ENCODE data around the gene AFDN.

AFDN gene

GRCh38 chr6:167796192-167796981 lies 30.3 kb upstream of the AFDN start:
- no peak for DNase-seq

GRCh38 chr6:167797011-167797471 lies 29.7 kb upstream of the AFDN start:
- DNase-seq = no peak

GRCh38 chr6:167797476-167798265 lies 29.0 kb upstream of the AFDN start:
- DNase-seq = no peak

- DNase-seq = no peak
Measured at GRCh38 chr6:167798453-167798852, 28.3 kb upstream of the AFDN start.

GRCh38 chr6:167799033-167799821 lies 27.5 kb upstream of the AFDN start:
- DNase-seq = no peak

GRCh38 chr6:167800549-167800948 lies 26.2 kb upstream of the AFDN start:
- DNase-seq = no peak

- DNase-seq = no peak
Measured at GRCh38 chr6:167801263-167801662, 25.4 kb upstream of the AFDN start.

GRCh38 chr6:167802339-167802738 lies 24.4 kb upstream of the AFDN start:
- DNase-seq = no peak

GRCh38 chr6:167803816-167804215 lies 22.9 kb upstream of the AFDN start:
- DNase-seq = no peak

- DNase-seq = no peak
Measured at GRCh38 chr6:167804281-167805013, 22.3 kb upstream of the AFDN start.

GRCh38 chr6:167805349-167806060 lies 21.2 kb upstream of the AFDN start:
- DNase-seq = no peak

- no peak for DNase-seq
Measured at GRCh38 chr6:167806061-167806700, 20.5 kb upstream of the AFDN start.

- no peak for DNase-seq
Measured at GRCh38 chr6:167807200-167807599, 19.5 kb upstream of the AFDN start.

- peak; percentile 73 for DNase-seq
Measured at GRCh38 chr6:167807756-167808155, 19.0 kb upstream of the AFDN start.

GRCh38 chr6:167811040-167811439 lies 15.7 kb upstream of the AFDN start:
- no peak for DNase-seq

GRCh38 chr6:167811442-167812087 lies 15.1 kb upstream of the AFDN start:
- DNase-seq = no peak

GRCh38 chr6:167812088-167812487 lies 14.6 kb upstream of the AFDN start:
- no peak for DNase-seq

- DNase-seq = no peak
Measured at GRCh38 chr6:167815296-167815980, 11.3 kb upstream of the AFDN start.

GRCh38 chr6:167817016-167817415 lies 9.7 kb upstream of the AFDN start:
- DNase-seq = no peak

- DNase-seq = no peak
Measured at GRCh38 chr6:167817729-167818128, 9.0 kb upstream of the AFDN start.

Measured in MV-4-11 (cell line).